Activated CD4-positive, alpha-beta T cell treated with anti-CD3 and anti-CD28 coated beads for 36 hours (primary cell): ENCODE measurements around the gene ISYNA1. TPM values are rescaled to one million over a fixed set of nuclear protein-coding genes. Genes with fewer than 3 reads are reported as not detected.

Source experiments
- microRNA-seq: library from miRNA; unstranded; fragments of <30 nt; microRNA quantifications from one replicate; pipeline ENCODE4 v1.2.0, GENCODE V29; 2021; ENCODE audit warnings: borderline replicate concordance
- total RNA-seq, 2 experiments: library from RNA; stranded (reverse); gene quantifications; one replicate each; pipeline ENCODE4 v1.2.3, GENCODE V29; 2021

ISYNA1 gene
- total RNA-seq, 2 experiments from 2014 or later = 18.8 to 23.3 TPM

Small RNA genes within 50 kb of the gene (microRNA-seq; reads per million reads assigned to microRNA genes)
- gene MIR3189 = not detected

Other genes starting within 250 kb of the ISYNA1 start
- 1 to 10 TPM; 5.7 to 6.2 TPM for gene MPV17L2, start 244.9 kb downstream of the ISYNA1 start, total RNA-seq
- 1 to 10 TPM; 5.6 to 8.9 TPM for gene RAB3A, start 234.1 kb downstream of the ISYNA1 start, total RNA-seq
- gene PDE4C, start 211.7 kb downstream of the ISYNA1 start, total RNA-seq = not detected
- under 1 TPM; 0.40 to 0.43 TPM for gene IQCN, start 163.7 kb downstream of the ISYNA1 start, total RNA-seq
- 100 to 1,000 TPM; 254 to 311 TPM for gene JUND, start 156.5 kb downstream of the ISYNA1 start, total RNA-seq
- 100 to 1,000 TPM; 269 to 370 TPM for gene LSM4, start 115.1 kb downstream of the ISYNA1 start, total RNA-seq
- gene PGPEP1, start 97.5 kb downstream of the ISYNA1 start, total RNA-seq = 10 to 100 TPM; 20.0 to 20.9 TPM
- gene GDF15, start 52.0 kb downstream of the ISYNA1 start, total RNA-seq = not detected
- not detected for gene LRRC25, start 40.5 kb downstream of the ISYNA1 start, total RNA-seq
- 10 to 100 TPM; 71.7 to 79.3 TPM for gene SSBP4, start 18.7 kb downstream of the ISYNA1 start, total RNA-seq
- gene ELL, start 83.9 kb upstream of the ISYNA1 start, total RNA-seq = 10 to 100 TPM; 20.2 to 21.4 TPM
- gene FKBP8, start 105.4 kb upstream of the ISYNA1 start, total RNA-seq = 100 to 1,000 TPM; 208 to 211 TPM
- 100 to 1,000 TPM; 121 to 170 TPM for gene KXD1, start 119.7 kb upstream of the ISYNA1 start, total RNA-seq
- 1,000 to 10,000 TPM; 1,703 to 2,296 TPM for gene UBA52, start 133.7 kb upstream of the ISYNA1 start, total RNA-seq
- gene REX1BD, start 150.7 kb upstream of the ISYNA1 start, total RNA-seq = 10 to 100 TPM; 47.8 to 81.3 TPM
- gene CRLF1, start 168.7 kb upstream of the ISYNA1 start, total RNA-seq = not detected
- under 1 TPM in 1 of 2 experiments, not detected in 1; 0.11 TPM for gene TMEM59L, start 174.7 kb upstream of the ISYNA1 start, total RNA-seq
- gene KLHL26, start 198.9 kb upstream of the ISYNA1 start, total RNA-seq = 10 to 100 TPM in 1 of 2 experiments, 1 to 10 TPM in 1; 9.9 to 11.9 TPM
- gene CRTC1, start 245.5 kb upstream of the ISYNA1 start, total RNA-seq = 1 to 10 TPM; 5.3 to 9.7 TPM